Measurements from ENCODE around the gene FLNB. TPM values are rescaled to one million over a fixed set of nuclear protein-coding genes. Genes with fewer than 3 reads are reported as not detected.

The FLNB gene
- total RNA-seq, 1 donor from 2014 or later = 103 TPM

DNA sequence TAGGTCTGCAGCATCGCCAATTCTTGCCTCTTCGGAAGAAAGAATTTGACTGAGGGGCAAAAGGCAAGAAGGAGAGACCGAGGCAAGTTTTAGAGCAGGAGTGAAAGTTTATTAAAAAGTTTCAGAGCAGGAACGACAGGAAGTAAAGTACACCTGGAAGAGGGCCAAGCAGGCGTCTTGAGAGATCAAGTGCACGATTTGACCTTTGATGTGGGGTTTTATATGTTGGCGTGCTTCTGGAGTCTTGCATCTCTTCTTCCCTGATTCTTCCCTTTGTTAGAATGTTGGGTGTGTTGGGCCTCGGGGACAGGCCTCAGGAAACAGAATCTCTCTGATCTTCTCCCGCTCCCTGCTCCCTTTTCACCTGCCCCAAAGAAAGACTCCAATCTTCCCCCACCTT, 40.6 kb upstream of the FLNB start:
- Mint-ChIP-seq H3K27me3 (peaks cover 3% of the 10 kb centered on the region), H3K9me3 (ENCODE audit: low read depth) (no peaks in the 10 kb centered on the region), H3K36me3 (ENCODE audit: insufficient read depth) (no peaks in the 10 kb centered on the region), H3K4me3 (ENCODE audit: low read depth) (no peak overlapping the region), H3K4me1 (ENCODE audit: low read depth) (peaks cover 3% of the 10 kb centered on the region), H3K27ac (no peak overlapping the region)
- TF ChIP-seq, protein P1, sequence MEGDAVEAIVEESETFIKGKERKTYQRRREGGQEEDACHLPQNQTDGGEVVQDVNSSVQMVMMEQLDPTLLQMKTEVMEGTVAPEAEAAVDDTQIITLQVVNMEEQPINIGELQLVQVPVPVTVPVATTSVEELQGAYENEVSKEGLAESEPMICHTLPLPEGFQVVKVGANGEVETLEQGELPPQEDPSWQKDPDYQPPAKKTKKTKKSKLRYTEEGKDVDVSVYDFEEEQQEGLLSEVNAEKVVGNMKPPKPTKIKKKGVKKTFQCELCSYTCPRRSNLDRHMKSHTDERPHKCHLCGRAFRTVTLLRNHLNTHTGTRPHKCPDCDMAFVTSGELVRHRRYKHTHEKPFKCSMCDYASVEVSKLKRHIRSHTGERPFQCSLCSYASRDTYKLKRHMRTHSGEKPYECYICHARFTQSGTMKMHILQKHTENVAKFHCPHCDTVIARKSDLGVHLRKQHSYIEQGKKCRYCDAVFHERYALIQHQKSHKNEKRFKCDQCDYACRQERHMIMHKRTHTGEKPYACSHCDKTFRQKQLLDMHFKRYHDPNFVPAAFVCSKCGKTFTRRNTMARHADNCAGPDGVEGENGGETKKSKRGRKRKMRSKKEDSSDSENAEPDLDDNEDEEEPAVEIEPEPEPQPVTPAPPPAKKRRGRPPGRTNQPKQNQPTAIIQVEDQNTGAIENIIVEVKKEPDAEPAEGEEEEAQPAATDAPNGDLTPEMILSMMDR (IDR thresholded peaks at IDR 0.05; ENCODE audit: unreplicated experiment) = no peak
- DNase-seq (ENCODE audit: low spot score, unreplicated experiment) = no peak

DNA sequence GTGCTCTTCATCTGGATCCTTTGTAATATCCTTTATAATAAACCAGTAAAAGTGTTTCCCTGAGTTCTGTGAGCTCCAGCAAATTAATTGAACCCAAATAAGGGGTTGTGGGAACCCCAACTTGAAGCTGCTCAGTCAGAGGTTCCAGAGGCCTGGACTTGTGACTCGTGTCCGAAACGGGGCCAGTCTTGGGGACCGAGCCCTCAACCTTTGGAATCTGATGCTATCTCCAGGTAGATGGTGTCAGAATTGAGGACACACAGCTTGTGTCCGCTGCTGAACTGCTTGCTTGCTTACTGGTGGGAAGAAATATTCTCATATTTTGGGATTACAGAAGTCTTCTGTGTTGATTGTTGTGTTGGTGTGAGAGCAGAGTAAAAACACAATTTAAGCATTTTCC, 39.7 kb upstream of the FLNB start:
- Mint-ChIP-seq H3K9me3 (ENCODE audit: low read depth) (no peaks in the 10 kb centered on the region), H3K27me3 (peaks cover 3% of the 10 kb centered on the region), H3K27ac (no peak overlapping the region), H3K4me1 (ENCODE audit: low read depth) (peaks cover 3% of the 10 kb centered on the region), H3K4me3 (ENCODE audit: low read depth) (no peak overlapping the region), H3K36me3 (ENCODE audit: insufficient read depth) (no peaks in the 10 kb centered on the region)
- DNase-seq (ENCODE audit: low spot score, unreplicated experiment) = no peak
- TF ChIP-seq, protein P1 (IDR thresholded peaks at IDR 0.05; ENCODE audit: unreplicated experiment) = no peak

DNA sequence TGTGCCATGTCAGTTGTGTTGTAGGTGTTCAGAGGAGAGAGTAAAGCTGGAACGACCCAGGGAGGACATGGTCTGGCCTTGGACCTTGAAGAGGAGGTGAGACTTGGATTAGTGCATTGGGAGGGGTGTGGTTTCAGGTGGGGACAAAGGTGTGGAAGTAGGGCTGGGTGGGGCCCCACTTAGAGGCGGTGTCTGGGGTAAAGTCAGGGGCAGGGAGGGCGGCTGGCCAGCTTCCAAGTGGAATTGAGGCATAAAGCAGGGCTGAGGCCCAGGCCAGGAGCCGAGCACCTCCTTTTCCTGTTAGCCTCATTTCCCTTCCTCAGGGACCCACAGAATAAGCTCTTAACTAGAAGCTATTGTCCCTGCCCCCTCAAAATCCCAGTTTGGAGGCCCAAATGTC, 36.2 kb upstream of the FLNB start:
- H3K4me1 Mint-ChIP-seq (ENCODE audit: low read depth) = peaks cover 3% of the 10 kb centered on the region
- H3K9me3 Mint-ChIP-seq (ENCODE audit: low read depth) = no peaks in the 10 kb centered on the region
- DNase-seq (ENCODE audit: low spot score, unreplicated experiment) = no peak
- H3K36me3 Mint-ChIP-seq (ENCODE audit: insufficient read depth) = no peaks in the 10 kb centered on the region
- H3K27ac Mint-ChIP-seq = no peak overlapping the region
- H3K4me3 Mint-ChIP-seq (ENCODE audit: low read depth) = no peak overlapping the region
- TF ChIP-seq, protein P1 (IDR thresholded peaks at IDR 0.05; ENCODE audit: unreplicated experiment) = no peak
- H3K27me3 Mint-ChIP-seq = peaks cover 3% of the 10 kb centered on the region

DNA sequence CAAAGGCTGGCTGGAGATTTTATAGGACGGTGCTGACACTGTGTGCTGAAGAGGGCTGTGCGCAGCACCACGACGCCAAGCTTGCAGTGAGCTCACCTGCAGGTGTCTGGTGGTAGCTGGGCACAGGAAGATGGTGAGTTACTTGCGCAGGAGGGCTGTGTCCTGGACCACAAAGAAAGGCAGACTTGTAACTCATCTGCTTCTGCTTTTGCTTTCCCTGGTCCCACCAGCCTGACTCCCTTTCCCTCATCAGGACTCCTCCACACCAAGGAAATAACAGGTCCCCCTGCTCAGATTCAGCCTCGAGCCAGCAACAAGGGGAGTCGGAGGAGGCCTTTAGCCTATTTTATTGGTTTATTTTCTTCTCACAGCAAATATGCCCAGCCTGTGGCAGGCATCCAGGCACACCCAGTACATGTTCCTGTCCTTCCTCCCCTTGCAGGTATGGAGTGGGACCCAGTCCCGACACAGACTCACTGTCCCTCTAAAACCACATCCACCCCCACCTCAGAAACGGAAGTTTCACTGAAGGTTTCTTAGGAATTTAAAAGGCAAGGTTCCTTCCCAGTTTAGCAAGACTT, 35.6 kb upstream of the FLNB start:
- Mint-ChIP-seq H3K9me3 (ENCODE audit: low read depth) (no peaks in the 10 kb centered on the region), H3K27me3 (peaks cover 3% of the 10 kb centered on the region), H3K4me3 (ENCODE audit: low read depth) (no peak overlapping the region), H3K36me3 (ENCODE audit: insufficient read depth) (no peaks in the 10 kb centered on the region), H3K4me1 (ENCODE audit: low read depth) (peaks cover 3% of the 10 kb centered on the region), H3K27ac (no peak overlapping the region)
- no peak for DNase-seq (ENCODE audit: low spot score, unreplicated experiment)
- TF ChIP-seq, protein P1 (IDR thresholded peaks at IDR 0.05; ENCODE audit: unreplicated experiment) = no peak

DNA sequence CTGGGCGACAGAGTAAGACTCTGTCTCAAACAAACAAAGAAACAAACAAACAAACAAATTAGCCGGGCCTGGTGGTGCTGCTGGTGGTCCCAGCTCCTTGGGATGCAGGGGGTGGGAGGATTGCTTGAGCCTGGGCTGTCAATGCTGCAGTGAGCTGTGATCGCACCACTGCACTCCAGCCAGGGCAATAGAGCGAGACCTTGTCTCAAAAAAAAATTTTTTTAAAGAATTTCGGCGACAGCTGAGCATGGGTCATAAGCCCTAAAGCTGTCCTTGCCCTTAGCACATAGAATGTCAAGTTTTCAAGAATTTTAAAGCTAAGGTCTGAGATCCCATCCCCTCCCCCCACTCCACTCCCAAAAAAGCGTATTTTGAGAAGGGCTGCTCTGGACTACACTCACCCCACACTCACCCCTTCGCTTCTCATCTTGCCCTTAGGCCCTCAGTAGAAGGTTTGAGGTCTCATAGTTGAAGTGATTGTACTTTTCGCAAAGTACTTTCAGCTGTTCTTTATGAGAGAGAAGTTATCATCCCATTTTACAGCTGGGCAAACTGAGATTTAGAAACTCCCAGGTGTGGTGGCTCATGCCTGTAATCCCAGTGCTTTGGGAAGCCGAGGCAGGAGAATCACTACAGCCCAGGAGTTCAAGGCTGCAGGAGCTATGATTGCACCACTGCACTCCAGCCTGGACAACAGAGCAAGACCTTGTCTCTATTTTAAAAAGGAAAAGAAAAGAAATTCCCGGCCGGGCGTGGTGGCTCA, 34.3 kb upstream of the FLNB start:
- H3K4me3 Mint-ChIP-seq (ENCODE audit: low read depth) = no peak overlapping the region
- H3K27me3 Mint-ChIP-seq = peaks cover 3% of the 10 kb centered on the region
- TF ChIP-seq, protein P1 (IDR thresholded peaks at IDR 0.05; ENCODE audit: unreplicated experiment) = no peak
- peaks cover 8% of the 10 kb centered on the region for H3K4me1 Mint-ChIP-seq (ENCODE audit: low read depth)
- H3K9me3 Mint-ChIP-seq (ENCODE audit: low read depth) = no peaks in the 10 kb centered on the region
- H3K27ac Mint-ChIP-seq = no peak overlapping the region
- H3K36me3 Mint-ChIP-seq (ENCODE audit: insufficient read depth) = no peaks in the 10 kb centered on the region
- DNase-seq (ENCODE audit: low spot score, unreplicated experiment) = no peak

Measured in progenitor cell of endocrine pancreas (in vitro differentiated cells).